Measurements from ENCODE around the gene MIEF2.

The MIEF2 gene

GRCh38 chr17:18277076-18277475, 16.6 kb downstream of the MIEF2 start:
- Histone ChIP-seq H3K36me3 (ENCODE audit: insufficient read depth, low read length) (peaks cover 82% of the 10 kb centered on the region), H3F3A (ENCODE audit: low read depth) (no peaks in the 10 kb centered on the region), H3K4me2 (ENCODE audit: low read depth, low read length, poor library complexity, severe bottlenecking) (no peak overlapping the region), H4K20me1 (ENCODE audit: insufficient read depth, low read length, poor library complexity, severe bottlenecking) (no peaks in the 10 kb centered on the region), H3K4me1 (ENCODE audit: insufficient read depth, low read length, poor library complexity, severe bottlenecking) (no peaks in the 10 kb centered on the region), H2AFZ (ENCODE audit: low read length) (no peak overlapping the region), H3K79me2 (ENCODE audit: insufficient read depth, low read length) (no peaks in the 10 kb centered on the region), H3K9me3 (ENCODE audit: insufficient read depth, low read depth, low read length) (no peaks in the 10 kb centered on the region), H3K4me3 (ENCODE audit: low read length, poor library complexity, severe bottlenecking) (no peak overlapping the region), H3K9ac (ENCODE audit: low read depth, low read length, poor library complexity, severe bottlenecking) (no peak overlapping the region), H3K9me2 (replicated peaks; ENCODE audit: low read depth, low read length) (no peaks in the 10 kb centered on the region), H3K27me3 (ENCODE audit: insufficient read depth, low read length, poor library complexity, severe bottlenecking) (no peaks in the 10 kb centered on the region)
- TF ChIP-seq CTCF (conservative IDR thresholded peaks at IDR 0.05; ENCODE audit: low read length) (no peak), EZH2phosphoT487 (IDR thresholded peaks at IDR 0.05; ENCODE audit: borderline replicate concordance) (no peak)

- no peak overlapping the region for H2AFZ ChIP-seq (ENCODE audit: low read length)
- TF ChIP-seq CTCF (conservative IDR thresholded peaks at IDR 0.05; ENCODE audit: low read length) (no peak), EZH2phosphoT487 (IDR thresholded peaks at IDR 0.05; ENCODE audit: borderline replicate concordance) (no peak)
- H3K27me3 ChIP-seq (ENCODE audit: insufficient read depth, low read length, poor library complexity, severe bottlenecking) = no peaks in the 10 kb centered on the region
- H3K9me3 ChIP-seq (ENCODE audit: insufficient read depth, low read depth, low read length) = no peaks in the 10 kb centered on the region
- no peak overlapping the region for H3K4me3 ChIP-seq (ENCODE audit: low read length, poor library complexity, severe bottlenecking)
- no peaks in the 10 kb centered on the region for H3K9me2 ChIP-seq (replicated peaks; ENCODE audit: low read depth, low read length)
- no peaks in the 10 kb centered on the region for H3K4me1 ChIP-seq (ENCODE audit: insufficient read depth, low read length, poor library complexity, severe bottlenecking)
- H4K20me1 ChIP-seq (ENCODE audit: insufficient read depth, low read length, poor library complexity, severe bottlenecking) = no peaks in the 10 kb centered on the region
- H3K9ac ChIP-seq (ENCODE audit: low read depth, low read length, poor library complexity, severe bottlenecking) = no peak overlapping the region
- H3F3A ChIP-seq (ENCODE audit: low read depth) = no peaks in the 10 kb centered on the region
- no peak overlapping the region for H3K4me2 ChIP-seq (ENCODE audit: low read depth, low read length, poor library complexity, severe bottlenecking)
- no peaks in the 10 kb centered on the region for H3K79me2 ChIP-seq (ENCODE audit: insufficient read depth, low read length)
- peaks cover 89% of the 10 kb centered on the region for H3K36me3 ChIP-seq (ENCODE audit: insufficient read depth, low read length)
Measured at GRCh38 chr17:18278867-18279266, 18.4 kb downstream of the MIEF2 start.

GRCh38 chr17:18280249-18280648, 19.8 kb downstream of the MIEF2 start:
- Histone ChIP-seq H3K4me2 (ENCODE audit: low read depth, low read length, poor library complexity, severe bottlenecking) (no peak overlapping the region), H3K79me2 (ENCODE audit: insufficient read depth, low read length) (no peaks in the 10 kb centered on the region), H3K9me3 (ENCODE audit: insufficient read depth, low read depth, low read length) (no peaks in the 10 kb centered on the region), H3F3A (ENCODE audit: low read depth) (no peaks in the 10 kb centered on the region), H3K9ac (ENCODE audit: low read depth, low read length, poor library complexity, severe bottlenecking) (no peak overlapping the region), H2AFZ (ENCODE audit: low read length) (no peak overlapping the region), H4K20me1 (ENCODE audit: insufficient read depth, low read length, poor library complexity, severe bottlenecking) (no peaks in the 10 kb centered on the region), H3K9me2 (replicated peaks; ENCODE audit: low read depth, low read length) (no peaks in the 10 kb centered on the region), H3K27me3 (ENCODE audit: insufficient read depth, low read length, poor library complexity, severe bottlenecking) (no peaks in the 10 kb centered on the region), H3K36me3 (ENCODE audit: insufficient read depth, low read length) (peaks cover 90% of the 10 kb centered on the region), H3K4me1 (ENCODE audit: insufficient read depth, low read length, poor library complexity, severe bottlenecking) (no peaks in the 10 kb centered on the region), H3K4me3 (ENCODE audit: low read length, poor library complexity, severe bottlenecking) (no peak overlapping the region)
- TF ChIP-seq EZH2phosphoT487 (IDR thresholded peaks at IDR 0.05; ENCODE audit: borderline replicate concordance) = no peak
- no peak for TF ChIP-seq CTCF (conservative IDR thresholded peaks at IDR 0.05; ENCODE audit: low read length)

Data from Loucy (cell line).